Activated naive CD8-positive, alpha-beta T cell treated with anti-CD3 and anti-CD28 coated beads, Interleukin-2, amount 10 ng/mL, durations not matched to agents 7 days and 5 days (primary cell): Measurements from ENCODE around the gene INPP5A. TPM values are rescaled to one million over a fixed set of nuclear protein-coding genes. Genes with fewer than 3 reads are reported as not detected.

ENCODE experiments used
- ATAC-seq: fragments of 150-1000 bp; cut with Tn5 transposase; one replicate; pipeline ENCODE4 v1.10.0; 2021; ENCODE audit warnings: low read depth, moderate library complexity
- POLR2A ChIA-PET: fragments of 350-600 bp; sonication (Branson Sonifier 250); formaldehyde crosslinking; loops from one replicate; lab custom pipeline; 2021; ENCODE audit warnings: antibody characterized with exemption; lab: Charles Lee
- DNase-seq: peaks from one replicate; pipeline ENCODE4 v3.0.0; 2021
- H3K27ac Mint-ChIP-seq: one replicate; pipeline ENCODE4 v1.8.0; 2022; ENCODE audit warnings: mild to moderate bottlenecking, mixed read lengths
- H3K27me3 Mint-ChIP-seq: one replicate; pipeline ENCODE4 v1.8.0; 2022; ENCODE audit warnings: mild to moderate bottlenecking, moderate library complexity, mixed read lengths
- H3K36me3 Mint-ChIP-seq: one replicate; pipeline ENCODE4 v1.8.0; 2021; ENCODE audit warnings: mild to moderate bottlenecking, mixed read lengths
- H3K4me1 Mint-ChIP-seq: one replicate; pipeline ENCODE4 v1.8.0; 2021; ENCODE audit warnings: mixed read lengths
- H3K4me3 Mint-ChIP-seq: one replicate; pipeline ENCODE4 v1.8.0; 2022; ENCODE audit warnings: mild to moderate bottlenecking, moderate library complexity, mixed read lengths
- H3K9me3 Mint-ChIP-seq: one replicate; pipeline ENCODE4 v1.8.0; 2021; ENCODE audit warnings: mixed read lengths
- total RNA-seq, 2 experiments: library from RNA; stranded (reverse); gene quantifications; one replicate each; pipeline ENCODE4 v1.2.3, GENCODE V29; 2021

INPP5A gene
- total RNA-seq, 2 experiments from 2014 or later: 14.1 to 15.7 TPM

GRCh38 chr10:132685101-132685891 is 147.7 kb downstream of the INPP5A start:
- Mint-ChIP-seq H3K27me3 (no peaks in the 10 kb centered on the region), H3K4me1 (peaks cover 20% of the 10 kb centered on the region), H3K9me3 (peaks cover 4% of the 10 kb centered on the region), H3K4me3 (no peak overlapping the region), H3K27ac (no peak overlapping the region), H3K36me3 (peaks cover 2% of the 10 kb centered on the region)
- ATAC-seq (no peak), DNase-seq (peak; percentile 21)
- POLR2A ChIA-PET: interaction anchor here (1.7 kb wide), 1 partner anchor 11 kb away, joined by 3 read pairs; no protein-coding TSS in a partner anchor

DNA sequence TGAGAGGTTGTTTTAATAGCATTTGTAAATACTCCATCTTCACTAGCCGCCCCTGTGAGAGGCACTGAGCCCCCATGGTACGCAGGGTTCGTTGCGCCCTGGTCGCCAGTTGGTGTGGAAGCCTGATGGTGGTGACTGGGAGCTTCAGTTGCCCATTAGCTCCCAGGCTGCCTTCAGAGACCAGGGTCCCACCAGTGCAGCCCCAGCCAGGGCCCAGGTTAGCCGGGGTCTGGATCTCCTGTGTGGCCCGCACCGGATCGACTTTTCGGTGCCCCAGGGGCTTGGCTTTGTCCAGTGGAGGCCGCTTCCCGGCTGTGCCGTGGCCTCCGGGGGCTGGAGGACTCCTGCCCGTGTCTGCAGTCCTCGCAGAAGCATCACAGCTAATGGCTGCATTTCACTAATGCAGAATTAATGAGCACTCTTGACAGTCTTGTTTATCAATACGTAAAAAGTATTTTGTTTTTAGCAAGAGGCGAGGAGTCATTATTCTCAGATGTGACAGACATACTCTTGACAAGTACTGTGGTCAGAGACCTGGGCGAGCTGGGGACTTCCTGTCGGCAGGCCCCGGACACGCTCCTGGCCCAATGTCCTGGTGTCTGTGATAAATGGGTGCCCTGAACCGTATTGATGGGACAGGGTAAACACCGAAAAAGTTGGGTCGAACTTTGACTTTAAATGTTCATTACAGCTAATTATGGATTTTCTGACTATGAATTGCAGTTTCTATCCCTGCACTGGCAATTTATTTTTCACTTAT is 148.5 kb downstream of the INPP5A start:
- Mint-ChIP-seq H3K36me3 (peaks cover 4% of the 10 kb centered on the region), H3K9me3 (peaks cover 4% of the 10 kb centered on the region), H3K4me1 (peaks cover 20% of the 10 kb centered on the region), H3K27ac (no peak overlapping the region), H3K27me3 (no peaks in the 10 kb centered on the region), H3K4me3 (no peak overlapping the region)
- DNase-seq: peak; percentile 10
- ATAC-seq: no peak
- POLR2A ChIA-PET: interaction anchor here (1.7 kb wide), 1 partner anchor 10 kb away, joined by 3 read pairs; no protein-coding TSS in a partner anchor

GRCh38 chr10:132687181-132687892 is 149.8 kb downstream of the INPP5A start:
- no peak overlapping the region for H3K27ac Mint-ChIP-seq
- H3K9me3 Mint-ChIP-seq: peaks cover 9% of the 10 kb centered on the region
- no peaks in the 10 kb centered on the region for H3K27me3 Mint-ChIP-seq
- ATAC-seq: no peak
- H3K4me3 Mint-ChIP-seq: no peak overlapping the region
- DNase-seq: no peak
- POLR2A ChIA-PET: no interaction called here
- peaks cover 14% of the 10 kb centered on the region for H3K4me1 Mint-ChIP-seq
- peaks cover 7% of the 10 kb centered on the region for H3K36me3 Mint-ChIP-seq

DNA sequence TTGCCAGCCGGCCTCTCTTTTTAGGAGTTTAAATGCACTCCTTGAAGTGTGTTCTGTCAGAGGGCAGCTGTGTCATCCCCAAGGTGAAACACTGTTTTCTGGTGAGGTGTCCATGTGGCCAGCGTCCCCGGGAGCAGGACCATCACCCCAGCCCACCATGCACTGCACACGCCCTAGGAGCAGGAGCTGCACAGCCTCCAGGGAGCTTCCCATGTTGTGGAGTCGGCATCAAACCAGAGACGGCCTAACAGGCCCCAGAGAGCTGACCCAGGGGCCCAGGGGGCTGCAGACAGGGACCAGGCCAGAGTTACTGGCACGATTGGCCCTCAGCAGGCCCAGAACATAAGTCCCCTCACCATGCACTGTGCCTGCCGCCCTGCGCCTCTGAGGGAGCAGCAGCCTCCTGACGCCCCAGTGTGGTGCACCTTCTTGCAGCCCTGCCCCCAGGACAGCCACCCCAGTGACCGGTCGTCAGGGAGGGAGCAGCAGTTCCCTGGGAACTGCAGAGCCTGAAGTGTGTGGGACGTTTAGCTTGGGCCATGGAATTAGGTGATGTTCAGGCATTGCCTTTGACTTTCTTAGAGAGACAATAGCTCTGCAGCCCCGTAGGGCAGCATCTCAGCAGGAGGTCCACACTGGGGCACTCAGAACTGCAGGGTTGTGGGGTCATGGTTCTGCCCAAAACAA is 150.4 kb downstream of the INPP5A start:
- Mint-ChIP-seq H3K4me3 (no peak overlapping the region), H3K27ac (no peak overlapping the region), H3K9me3 (peaks cover 9% of the 10 kb centered on the region), H3K36me3 (peaks cover 7% of the 10 kb centered on the region), H3K27me3 (no peaks in the 10 kb centered on the region), H3K4me1 (peaks cover 14% of the 10 kb centered on the region)
- POLR2A ChIA-PET: no interaction called here
- no peak for DNase-seq
- ATAC-seq: no peak

GRCh38 chr10:132688580-132689420 is 151.2 kb downstream of the INPP5A start:
- Mint-ChIP-seq H3K4me1 (peaks cover 14% of the 10 kb centered on the region), H3K27me3 (no peaks in the 10 kb centered on the region), H3K9me3 (peaks cover 9% of the 10 kb centered on the region), H3K27ac (no peak overlapping the region), H3K36me3 (peaks cover 7% of the 10 kb centered on the region), H3K4me3 (no peak overlapping the region)
- ATAC-seq (no peak), DNase-seq (no peak)
- POLR2A ChIA-PET: no interaction called here

DNA sequence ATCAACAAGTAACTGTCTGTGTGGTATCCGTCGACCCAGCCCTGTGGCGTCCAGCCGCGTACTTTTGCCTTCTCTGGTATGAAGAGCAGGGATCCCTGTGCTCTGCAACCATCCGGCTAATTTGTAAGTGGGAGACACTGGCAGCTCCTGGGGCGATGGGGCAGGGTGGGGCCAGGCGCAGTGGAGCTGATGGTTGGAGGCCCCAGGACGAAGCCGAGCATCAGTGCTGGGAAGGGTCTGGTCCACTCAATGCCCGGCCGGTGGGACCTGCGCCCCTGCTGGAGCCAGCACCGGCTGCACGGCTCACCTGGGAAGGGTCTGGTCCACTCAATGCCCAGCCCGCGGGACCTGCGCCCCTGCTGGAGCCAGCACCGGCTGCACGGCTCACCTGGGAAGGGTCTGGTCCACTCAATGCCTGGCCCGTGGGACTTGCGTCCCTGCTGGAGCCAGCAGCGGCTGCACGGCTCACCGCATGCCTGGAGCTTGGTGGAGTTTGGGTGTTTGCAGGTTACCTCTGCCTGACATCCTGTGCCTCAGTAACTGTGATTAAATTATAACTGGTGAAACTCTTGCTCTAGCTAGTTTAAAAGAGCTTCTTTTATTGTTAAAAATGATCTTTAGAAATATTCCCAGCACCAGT is 152.3 kb downstream of the INPP5A start:
- ATAC-seq: no peak
- Mint-ChIP-seq H3K4me1 (peaks cover 5% of the 10 kb centered on the region), H3K4me3 (no peak overlapping the region), H3K36me3 (peaks cover 10% of the 10 kb centered on the region), H3K9me3 (peaks cover 9% of the 10 kb centered on the region), H3K27ac (no peak overlapping the region), H3K27me3 (no peaks in the 10 kb centered on the region)
- DNase-seq: no peak
- POLR2A ChIA-PET: no interaction called here

DNA sequence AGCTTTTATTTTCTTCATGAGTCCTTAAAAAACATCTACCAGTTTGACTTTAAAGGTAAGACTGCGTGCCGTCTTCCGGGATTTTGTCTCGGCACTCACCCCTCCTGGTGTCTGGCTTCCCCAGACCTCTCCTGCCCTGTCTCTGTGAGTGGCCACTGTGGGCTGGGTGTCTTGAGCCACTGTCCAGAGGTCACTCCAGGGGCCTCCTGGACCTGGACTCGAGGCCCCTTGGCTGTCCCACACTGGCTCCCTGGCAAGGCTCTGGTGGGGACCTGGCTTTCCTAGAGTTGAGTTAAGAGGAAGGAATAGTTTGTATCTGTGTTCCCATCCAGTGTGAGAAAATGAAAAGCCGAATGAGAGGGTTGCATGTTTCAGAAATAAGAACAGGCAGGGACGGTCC is 152.8 kb downstream of the INPP5A start:
- peaks cover 2% of the 10 kb centered on the region for H3K4me1 Mint-ChIP-seq
- DNase-seq (no peak), ATAC-seq (no peak)
- H3K4me3 Mint-ChIP-seq: no peak overlapping the region
- no peak overlapping the region for H3K27ac Mint-ChIP-seq
- H3K9me3 Mint-ChIP-seq: peaks cover 14% of the 10 kb centered on the region
- no peaks in the 10 kb centered on the region for H3K27me3 Mint-ChIP-seq
- POLR2A ChIA-PET: no interaction called here
- H3K36me3 Mint-ChIP-seq: peaks cover 15% of the 10 kb centered on the region

- H3K27ac Mint-ChIP-seq: no peak overlapping the region
- H3K4me1 Mint-ChIP-seq: peaks cover 8% of the 10 kb centered on the region
- ATAC-seq (no peak), DNase-seq (no peak)
- POLR2A ChIA-PET: no interaction called here
- H3K27me3 Mint-ChIP-seq: no peaks in the 10 kb centered on the region
- H3K4me3 Mint-ChIP-seq: no peak overlapping the region
- peaks cover 18% of the 10 kb centered on the region for H3K36me3 Mint-ChIP-seq
- peaks cover 14% of the 10 kb centered on the region for H3K9me3 Mint-ChIP-seq
Observed at GRCh38 chr10:132690821-132691610, 153.4 kb downstream of the INPP5A start.

- Mint-ChIP-seq H3K27me3 (no peaks in the 10 kb centered on the region), H3K4me1 (peaks cover 13% of the 10 kb centered on the region), H3K4me3 (no peak overlapping the region), H3K27ac (no peak overlapping the region), H3K36me3 (peaks cover 18% of the 10 kb centered on the region), H3K9me3 (peaks cover 14% of the 10 kb centered on the region)
- ATAC-seq (no peak), DNase-seq (no peak)
- POLR2A ChIA-PET: no interaction called here
Observed at GRCh38 chr10:132691711-132692153, 154.1 kb downstream of the INPP5A start.

GRCh38 chr10:132692311-132692710 is 154.7 kb downstream of the INPP5A start:
- no peak overlapping the region for H3K27ac Mint-ChIP-seq
- ATAC-seq: no peak
- POLR2A ChIA-PET: no interaction called here
- H3K9me3 Mint-ChIP-seq: peaks cover 14% of the 10 kb centered on the region
- H3K27me3 Mint-ChIP-seq: no peaks in the 10 kb centered on the region
- peaks cover 18% of the 10 kb centered on the region for H3K36me3 Mint-ChIP-seq
- H3K4me1 Mint-ChIP-seq: peaks cover 13% of the 10 kb centered on the region
- no peak overlapping the region for H3K4me3 Mint-ChIP-seq
- no peak for DNase-seq

- peaks cover 11% of the 10 kb centered on the region for H3K9me3 Mint-ChIP-seq
- no peak overlapping the region for H3K27ac Mint-ChIP-seq
- no peaks in the 10 kb centered on the region for H3K27me3 Mint-ChIP-seq
- DNase-seq: no peak
- ATAC-seq: no peak
- H3K36me3 Mint-ChIP-seq: peaks cover 18% of the 10 kb centered on the region
- H3K4me1 Mint-ChIP-seq: peaks cover 13% of the 10 kb centered on the region
- no peak overlapping the region for H3K4me3 Mint-ChIP-seq
- POLR2A ChIA-PET: no interaction called here
Observed at GRCh38 chr10:132693676-132694075, 156.1 kb downstream of the INPP5A start.
